ENCODE measurements around the gene AQP1.

The AQP1 gene

GRCh38 chr7:30894009-30894408 lies 17.6 kb upstream of the AQP1 start:
- no peak for TF ChIP-seq CTCF (IDR thresholded peaks at IDR 0.05; ENCODE audit: insufficient read depth, low read length, poor library complexity, severe bottlenecking)
- no peak for DNase-seq (ENCODE audit: extremely low read depth, insufficient read length)
- H3K27me3 ChIP-seq (replicated peaks; ENCODE audit: control insufficient read depth, insufficient read depth, low read length) = peaks cover 1% of the 10 kb centered on the region
- no peaks in the 10 kb centered on the region for H3K36me3 ChIP-seq (ENCODE audit: control insufficient read depth, insufficient read depth, low read length)
- H3K4me3 ChIP-seq (replicated peaks; ENCODE audit: low read depth, low read length) = no peak overlapping the region

GRCh38 chr7:30894866-30895605 lies 16.6 kb upstream of the AQP1 start:
- peaks cover 1% of the 10 kb centered on the region for H3K27me3 ChIP-seq (replicated peaks; ENCODE audit: control insufficient read depth, insufficient read depth, low read length)
- no peak for TF ChIP-seq CTCF (IDR thresholded peaks at IDR 0.05; ENCODE audit: insufficient read depth, low read length, poor library complexity, severe bottlenecking)
- no peak for DNase-seq (ENCODE audit: extremely low read depth, insufficient read length)
- no peak overlapping the region for H3K4me3 ChIP-seq (replicated peaks; ENCODE audit: low read depth, low read length)
- H3K36me3 ChIP-seq (ENCODE audit: control insufficient read depth, insufficient read depth, low read length) = no peaks in the 10 kb centered on the region

GRCh38 chr7:30896036-30896435 lies 15.6 kb upstream of the AQP1 start:
- no peaks in the 10 kb centered on the region for H3K36me3 ChIP-seq (ENCODE audit: control insufficient read depth, insufficient read depth, low read length)
- peaks cover 1% of the 10 kb centered on the region for H3K27me3 ChIP-seq (replicated peaks; ENCODE audit: control insufficient read depth, insufficient read depth, low read length)
- TF ChIP-seq CTCF (IDR thresholded peaks at IDR 0.05; ENCODE audit: insufficient read depth, low read length, poor library complexity, severe bottlenecking) = no peak
- no peak for DNase-seq (ENCODE audit: extremely low read depth, insufficient read length)
- no peak overlapping the region for H3K4me3 ChIP-seq (replicated peaks; ENCODE audit: low read depth, low read length)

- peaks cover 1% of the 10 kb centered on the region for H3K27me3 ChIP-seq (replicated peaks; ENCODE audit: control insufficient read depth, insufficient read depth, low read length)
- no peak overlapping the region for H3K4me3 ChIP-seq (replicated peaks; ENCODE audit: low read depth, low read length)
- DNase-seq (ENCODE audit: extremely low read depth, insufficient read length) = no peak
- H3K36me3 ChIP-seq (ENCODE audit: control insufficient read depth, insufficient read depth, low read length) = no peaks in the 10 kb centered on the region
- no peak for TF ChIP-seq CTCF (IDR thresholded peaks at IDR 0.05; ENCODE audit: insufficient read depth, low read length, poor library complexity, severe bottlenecking)
These were observed 14.6 kb upstream of the AQP1 start for GRCh38 chr7:30896783-30897637.

- no peak for TF ChIP-seq CTCF (IDR thresholded peaks at IDR 0.05; ENCODE audit: insufficient read depth, low read length, poor library complexity, severe bottlenecking)
- no peak for DNase-seq (ENCODE audit: extremely low read depth, insufficient read length)
- Histone ChIP-seq H3K4me3 (replicated peaks; ENCODE audit: low read depth, low read length) (no peak overlapping the region), H3K27me3 (replicated peaks; ENCODE audit: control insufficient read depth, insufficient read depth, low read length) (peaks cover 1% of the 10 kb centered on the region), H3K36me3 (ENCODE audit: control insufficient read depth, insufficient read depth, low read length) (no peaks in the 10 kb centered on the region)
These were observed 13.9 kb upstream of the AQP1 start for GRCh38 chr7:30897770-30898169.

Measured in GM06990 (cell line).